Keratinocyte (primary cell): ENCODE results near the gene IL37.

Source experiments
- CTCF ChIP-seq, 3 experiments: IDR thresholded peaks in 1 of 3; conservative IDR thresholded peaks in 1 of 3; optimal IDR thresholded peaks in 1 of 3; 2 replicates in 2 of 3; 3 replicates in 1 of 3; pipeline versions ENCODE3 to v1.5.1; 2011; ENCODE audit warnings: low read length in 3 of 3, mild to moderate bottlenecking in 3 of 3, moderate library complexity in 2 of 3, control low read depth in 1 of 3, inconsistent platforms in 1 of 3; ENCODE audit not compliant: insufficient read depth in 2 of 3; ENCODE audit errors: extremely low read depth in 1 of 3
- EZH2 ChIP-seq: IDR thresholded peaks from one replicate; pipeline ENCODE4 v1.6.1; 2012; ENCODE audit warnings: inconsistent platforms, mild to moderate bottlenecking, low read length, moderate library complexity

- TF ChIP-seq EZH2 (no peak), CTCF (optimal IDR thresholded peaks at IDR 0.05 in 1 of 3, IDR thresholded peaks at IDR 0.05 in 1 of 3, conservative IDR thresholded peaks at IDR 0.05 in 1 of 3; ENCODE audit: extremely low read depth in 1 of 3, insufficient read depth in 2 of 3, low read length in 3 of 3) (no peak)
Measured at GRCh38 chr2:112907001-112907949, 3.7 kb upstream of the IL37 start.
